Mammary epithelial cell (primary cell): ENCODE measurements around the gene MTCL1.

Source experiments
- EZH2 ChIP-seq: IDR thresholded peaks from 2 replicates; pipeline ENCODE4 v1.6.1; 2012; ENCODE audit warnings: low read length, inconsistent platforms, borderline replicate concordance
- TF ChIP-seq, protein P1 (sequence below), 2 donors: IDR thresholded peaks in 1 of 2; conservative IDR thresholded peaks in 1 of 2; 2 replicates each; pipeline ENCODE4 v1.5.1; 2011 to 2012; ENCODE audit warnings: inconsistent platforms in 2 of 2, low read length in 2 of 2, mild to moderate bottlenecking in 2 of 2, control low read depth in 1 of 2, low read depth in 1 of 2; ENCODE audit not compliant: insufficient read depth in 1 of 2; ENCODE audit errors: extremely low read depth in 1 of 2

DNA sequence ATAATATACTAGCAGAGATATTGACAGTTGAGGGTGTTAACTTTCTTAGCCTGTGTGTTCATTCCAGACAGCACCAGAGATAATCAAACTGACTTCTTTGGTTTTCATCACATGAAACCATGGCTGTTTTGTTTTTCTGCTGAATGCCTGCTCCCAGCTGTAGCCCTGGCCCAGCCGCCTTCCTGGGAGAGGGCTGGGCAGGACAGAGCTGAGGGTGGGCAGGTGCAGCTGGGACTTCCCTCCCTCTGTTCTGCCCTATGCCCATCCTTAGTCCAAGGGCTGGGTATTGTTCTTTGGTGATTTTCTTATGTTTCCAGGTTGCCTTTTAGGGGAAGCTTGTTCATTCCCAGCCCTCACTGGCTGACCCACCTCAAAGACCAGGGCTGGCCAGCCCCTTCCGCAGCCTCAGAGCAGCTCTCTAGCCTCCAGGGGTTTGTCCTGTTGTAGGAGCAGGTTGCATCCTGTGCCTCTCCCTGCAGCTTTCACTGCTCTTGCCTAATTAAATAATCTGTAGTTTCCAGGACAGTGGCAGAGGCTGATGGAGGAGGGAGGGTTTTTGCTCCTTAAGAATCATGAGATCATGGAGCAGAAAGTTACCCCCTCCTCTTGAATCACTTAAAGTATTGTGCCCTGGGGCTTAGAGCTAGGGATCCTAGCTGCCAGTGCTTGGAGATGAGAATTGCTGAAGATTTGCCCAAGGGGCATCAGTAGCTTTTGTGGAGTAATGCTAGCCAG, 61.4 kb downstream of the MTCL1 start:
- TF ChIP-seq, protein P1, sequence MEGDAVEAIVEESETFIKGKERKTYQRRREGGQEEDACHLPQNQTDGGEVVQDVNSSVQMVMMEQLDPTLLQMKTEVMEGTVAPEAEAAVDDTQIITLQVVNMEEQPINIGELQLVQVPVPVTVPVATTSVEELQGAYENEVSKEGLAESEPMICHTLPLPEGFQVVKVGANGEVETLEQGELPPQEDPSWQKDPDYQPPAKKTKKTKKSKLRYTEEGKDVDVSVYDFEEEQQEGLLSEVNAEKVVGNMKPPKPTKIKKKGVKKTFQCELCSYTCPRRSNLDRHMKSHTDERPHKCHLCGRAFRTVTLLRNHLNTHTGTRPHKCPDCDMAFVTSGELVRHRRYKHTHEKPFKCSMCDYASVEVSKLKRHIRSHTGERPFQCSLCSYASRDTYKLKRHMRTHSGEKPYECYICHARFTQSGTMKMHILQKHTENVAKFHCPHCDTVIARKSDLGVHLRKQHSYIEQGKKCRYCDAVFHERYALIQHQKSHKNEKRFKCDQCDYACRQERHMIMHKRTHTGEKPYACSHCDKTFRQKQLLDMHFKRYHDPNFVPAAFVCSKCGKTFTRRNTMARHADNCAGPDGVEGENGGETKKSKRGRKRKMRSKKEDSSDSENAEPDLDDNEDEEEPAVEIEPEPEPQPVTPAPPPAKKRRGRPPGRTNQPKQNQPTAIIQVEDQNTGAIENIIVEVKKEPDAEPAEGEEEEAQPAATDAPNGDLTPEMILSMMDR (conservative IDR thresholded peaks at IDR 0.05 in 1 of 2, IDR thresholded peaks at IDR 0.05 in 1 of 2; ENCODE audit: extremely low read depth in 1 of 2, insufficient read depth in 1 of 2, low read depth in 1 of 2, low read length in 2 of 2), result no peak
- no peak for TF ChIP-seq EZH2
